ENCODE results near the gene CTLA4.

The CTLA4 gene

GRCh38 chr2:203909261-203909967 lies 41.8 kb downstream of the CTLA4 start:
- POLR2A ChIA-PET: no interaction called here
- no peak for TF ChIP-seq LEF1 (IDR thresholded peaks at IDR 0.05; ENCODE audit: borderline replicate concordance)
- TF ChIP-seq NFRKB (IDR thresholded peaks at IDR 0.05): no peak
- TF ChIP-seq PKNOX1 (IDR thresholded peaks at IDR 0.05): no peak
- TF ChIP-seq TARDBP (IDR thresholded peaks at IDR 0.05): no peak
- TF ChIP-seq CTBP1 (IDR thresholded peaks at IDR 0.05; ENCODE audit: borderline replicate concordance): no peak
- no peak for TF ChIP-seq FOXM1 (IDR thresholded peaks at IDR 0.05; ENCODE audit: borderline replicate concordance)
- CTCF ChIA-PET: interaction anchor here (0.5 to 1.1 kb wide), 4 partner anchors 9 to 1345 kb away, joined by 3 to 7 read pairs (median 4); no protein-coding TSS in a partner anchor
- peak; percentile 48 for DNase-seq (ENCODE audit: extremely low spot score)

- DNase-seq (ENCODE audit: extremely low spot score): no peak
- CTCF ChIA-PET: interaction anchor here (0.5 to 1.1 kb wide), 4 partner anchors 10 to 1346 kb away, joined by 3 to 7 read pairs (median 4); no protein-coding TSS in a partner anchor
- POLR2A ChIA-PET: no interaction called here
- TF ChIP-seq SUZ12 (IDR thresholded peaks at IDR 0.05) (no peak), L3MBTL2 (conservative IDR thresholded peaks at IDR 0.05) (no peak), FOXM1 (IDR thresholded peaks at IDR 0.05; ENCODE audit: borderline replicate concordance) (no peak), ELF4 (IDR thresholded peaks at IDR 0.05) (no peak), FOXK2 (IDR thresholded peaks at IDR 0.05) (no peak), ZNF384 (IDR thresholded peaks at IDR 0.05) (no peak), CTBP1 (IDR thresholded peaks at IDR 0.05; ENCODE audit: borderline replicate concordance) (no peak), TARDBP (IDR thresholded peaks at IDR 0.05) (no peak), ARNT (IDR thresholded peaks at IDR 0.05) (no peak), PKNOX1 (IDR thresholded peaks at IDR 0.05) (no peak), FOXA1 (IDR thresholded peaks at IDR 0.05) (no peak), BHLHE40 (IDR thresholded peaks at IDR 0.05; ENCODE audit: borderline replicate concordance) (no peak), HDGF (IDR thresholded peaks at IDR 0.05; ENCODE audit: borderline replicate concordance) (no peak), NFRKB (IDR thresholded peaks at IDR 0.05) (no peak)
These were observed 42.4 kb downstream of the CTLA4 start for GRCh38 chr2:203909974-203910373.

GRCh38 chr2:203913947-203914346 lies 46.4 kb downstream of the CTLA4 start:
- no peak for DNase-seq (ENCODE audit: extremely low spot score)

GRCh38 chr2:203914546-203915182 lies 47.1 kb downstream of the CTLA4 start:
- CTCF ChIA-PET: no interaction called here
- POLR2A ChIA-PET: no interaction called here
- no peak for DNase-seq (ENCODE audit: extremely low spot score)
- TF ChIP-seq LEF1 (IDR thresholded peaks at IDR 0.05; ENCODE audit: borderline replicate concordance) (no peak), FOXM1 (IDR thresholded peaks at IDR 0.05; ENCODE audit: borderline replicate concordance) (no peak)

More at GRCh38 chr2:203913947-203914346, 46.4 kb downstream of the CTLA4 start:
- CTCF ChIA-PET: no interaction called here
- POLR2A ChIA-PET: no interaction called here
- TF ChIP-seq SP1 (IDR thresholded peaks at IDR 0.05) (no peak), LEF1 (IDR thresholded peaks at IDR 0.05; ENCODE audit: borderline replicate concordance) (no peak), ZNF384 (IDR thresholded peaks at IDR 0.05) (no peak), NFRKB (IDR thresholded peaks at IDR 0.05) (no peak), ARNT (IDR thresholded peaks at IDR 0.05) (no peak), SUZ12 (IDR thresholded peaks at IDR 0.05) (no peak), TARDBP (IDR thresholded peaks at IDR 0.05) (no peak)

- TF ChIP-seq FOXA1 (IDR thresholded peaks at IDR 0.05) (no peak), FOXK2 (IDR thresholded peaks at IDR 0.05) (no peak), PKNOX1 (IDR thresholded peaks at IDR 0.05) (no peak), L3MBTL2 (conservative IDR thresholded peaks at IDR 0.05) (no peak), NFRKB (IDR thresholded peaks at IDR 0.05) (no peak), CTBP1 (IDR thresholded peaks at IDR 0.05; ENCODE audit: borderline replicate concordance) (no peak), SP1 (IDR thresholded peaks at IDR 0.05) (no peak)
- DNase-seq (ENCODE audit: extremely low spot score): no peak
- POLR2A ChIA-PET: no interaction called here
- CTCF ChIA-PET: no interaction called here
These were observed 47.7 kb downstream of the CTLA4 start for GRCh38 chr2:203915256-203915655.

GRCh38 chr2:203916756-203917155 lies 49.2 kb downstream of the CTLA4 start:
- CTCF ChIA-PET: no interaction called here
- POLR2A ChIA-PET: no interaction called here
- TF ChIP-seq BHLHE40 (IDR thresholded peaks at IDR 0.05; ENCODE audit: borderline replicate concordance): no peak
- no peak for TF ChIP-seq FOXM1 (IDR thresholded peaks at IDR 0.05; ENCODE audit: borderline replicate concordance)
- TF ChIP-seq LEF1 (IDR thresholded peaks at IDR 0.05; ENCODE audit: borderline replicate concordance): no peak
- TF ChIP-seq SP1 (IDR thresholded peaks at IDR 0.05): no peak
- TF ChIP-seq L3MBTL2 (conservative IDR thresholded peaks at IDR 0.05): no peak
- no peak for TF ChIP-seq FOXA1 (IDR thresholded peaks at IDR 0.05)
- no peak for TF ChIP-seq FOXK2 (IDR thresholded peaks at IDR 0.05)
- TF ChIP-seq ZNF384 (IDR thresholded peaks at IDR 0.05): no peak
- TF ChIP-seq SUZ12 (IDR thresholded peaks at IDR 0.05): no peak
- no peak for TF ChIP-seq ARNT (IDR thresholded peaks at IDR 0.05)
- no peak for DNase-seq (ENCODE audit: extremely low spot score)

Data from HEK293T (cell line).